ENCODE results near the gene KCNK17. TPM values are rescaled to one million over a fixed set of nuclear protein-coding genes. Genes with fewer than 3 reads are reported as not detected.

Gene KCNK17
- total and polyA plus RNA-seq, 4 donors = 2.6 to 6.0 (median 3.4) TPM

DNA sequence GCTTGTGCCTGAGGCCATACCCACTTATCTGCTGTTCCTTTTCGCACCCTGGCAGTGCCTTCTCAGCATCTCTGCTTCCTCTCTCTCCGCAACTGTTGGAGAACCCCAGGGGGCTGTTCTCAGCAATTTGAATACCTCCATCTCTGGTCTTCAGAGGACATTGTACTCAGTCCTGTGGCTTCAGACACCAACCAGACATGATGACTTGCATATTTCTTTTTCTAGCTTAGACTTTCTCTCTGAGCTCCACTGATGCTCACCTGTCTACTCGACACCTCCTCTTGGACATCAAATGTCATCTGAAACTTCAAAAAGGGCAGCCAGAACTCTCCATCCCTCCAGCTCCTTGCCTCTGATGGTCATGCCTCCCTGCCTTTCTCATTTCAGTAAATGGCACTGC, 27.1 kb upstream of the KCNK17 start:
- Histone ChIP-seq H3K9me3 (ENCODE audit: control insufficient read depth in 4 of 4, insufficient read depth in 3 of 4, low read length in 3 of 4) (no peaks in the 10 kb centered on the region), H3K9ac (ENCODE audit: insufficient read depth in 1 of 2, low read length in 2 of 2) (no peak overlapping the region), H3K27ac (ENCODE audit: low read depth in 1 of 2, low read length in 1 of 2) (no peak overlapping the region), H3K4me3 (no peak overlapping the region), H3K4me1 (ENCODE audit: control insufficient read depth in 5 of 5, insufficient read depth in 5 of 5, low read length in 5 of 5) (peaks cover 0 to 71% (median 28%) of the 10 kb centered on the region in 5 donors), H3K36me3 (ENCODE audit: control insufficient read depth in 4 of 4, insufficient read depth in 4 of 4, low read length in 4 of 4) (no peaks in the 10 kb centered on the region), H3K27me3 (ENCODE audit: control insufficient read depth in 3 of 3, insufficient read depth in 3 of 3, low read length in 2 of 3) (no peaks in the 10 kb centered on the region)
- ATAC-seq (ENCODE audit: insufficient read depth, low FRiP score) = no peak
- 80 to 82% methylated on average over 3 of the region's 3 CpGs for WGBS, 2 donors
- TF ChIP-seq, protein P1, sequence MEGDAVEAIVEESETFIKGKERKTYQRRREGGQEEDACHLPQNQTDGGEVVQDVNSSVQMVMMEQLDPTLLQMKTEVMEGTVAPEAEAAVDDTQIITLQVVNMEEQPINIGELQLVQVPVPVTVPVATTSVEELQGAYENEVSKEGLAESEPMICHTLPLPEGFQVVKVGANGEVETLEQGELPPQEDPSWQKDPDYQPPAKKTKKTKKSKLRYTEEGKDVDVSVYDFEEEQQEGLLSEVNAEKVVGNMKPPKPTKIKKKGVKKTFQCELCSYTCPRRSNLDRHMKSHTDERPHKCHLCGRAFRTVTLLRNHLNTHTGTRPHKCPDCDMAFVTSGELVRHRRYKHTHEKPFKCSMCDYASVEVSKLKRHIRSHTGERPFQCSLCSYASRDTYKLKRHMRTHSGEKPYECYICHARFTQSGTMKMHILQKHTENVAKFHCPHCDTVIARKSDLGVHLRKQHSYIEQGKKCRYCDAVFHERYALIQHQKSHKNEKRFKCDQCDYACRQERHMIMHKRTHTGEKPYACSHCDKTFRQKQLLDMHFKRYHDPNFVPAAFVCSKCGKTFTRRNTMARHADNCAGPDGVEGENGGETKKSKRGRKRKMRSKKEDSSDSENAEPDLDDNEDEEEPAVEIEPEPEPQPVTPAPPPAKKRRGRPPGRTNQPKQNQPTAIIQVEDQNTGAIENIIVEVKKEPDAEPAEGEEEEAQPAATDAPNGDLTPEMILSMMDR (IDR thresholded peaks at IDR 0.05; ENCODE audit: control extremely low read depth, extremely low read depth) = no peak
- no peak for DNase-seq

DNA sequence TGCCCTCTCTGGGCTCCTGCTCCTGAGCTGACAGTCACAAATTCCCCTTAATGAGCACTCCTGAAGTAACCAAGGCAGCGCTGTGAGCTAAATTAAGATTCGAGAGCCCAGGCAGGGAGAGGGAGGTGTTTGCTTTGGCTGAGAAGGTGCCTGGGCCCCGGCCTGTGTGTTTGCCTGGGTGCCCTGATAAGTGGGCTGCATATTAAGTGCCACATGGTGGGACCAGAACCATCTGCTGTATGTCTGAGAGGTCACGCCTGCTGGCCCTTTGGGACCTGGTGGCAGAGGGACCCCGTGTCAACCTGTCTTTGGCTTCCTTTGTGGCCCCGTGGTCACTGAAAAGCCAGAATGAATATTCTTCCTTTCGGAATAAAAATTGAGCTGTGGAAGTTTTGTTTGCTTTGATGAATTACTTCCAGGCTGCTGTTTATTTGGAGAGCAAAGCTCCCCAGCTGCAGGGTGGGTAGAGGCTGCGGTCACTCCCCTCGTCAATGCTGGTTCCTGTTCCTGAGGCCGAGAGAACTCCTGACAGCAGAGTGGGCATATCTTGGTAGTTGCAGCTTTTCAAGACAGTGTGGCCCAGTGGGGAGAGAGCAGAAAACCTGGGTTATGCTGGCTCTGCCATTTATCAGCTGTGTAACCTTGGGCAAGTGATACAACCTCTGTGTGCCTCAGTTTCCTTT, 25.8 kb upstream of the KCNK17 start:
- no peak overlapping the region for H3K4me3 ChIP-seq
- DNase-seq (peak; percentile 50 to 76 (median 61)), ATAC-seq (ENCODE audit: insufficient read depth, low FRiP score) (peak; percentile 7)
- H3K9me3 ChIP-seq (ENCODE audit: control insufficient read depth in 4 of 4, insufficient read depth in 3 of 4, low read length in 3 of 4) = no peaks in the 10 kb centered on the region
- TF ChIP-seq, protein P1 (IDR thresholded peaks at IDR 0.05; ENCODE audit: control extremely low read depth, extremely low read depth) = no peak
- peak overlapping the region in 1 of 2 donors; percentile 48 for H3K9ac ChIP-seq (ENCODE audit: insufficient read depth in 1 of 2, low read length in 2 of 2)
- WGBS, 2 donors = 19 to 20% methylated on average over 10 of the region's 10 CpGs
- H3K36me3 ChIP-seq (ENCODE audit: control insufficient read depth in 4 of 4, insufficient read depth in 4 of 4, low read length in 4 of 4) = no peaks in the 10 kb centered on the region
- H3K27me3 ChIP-seq (ENCODE audit: control insufficient read depth in 3 of 3, insufficient read depth in 3 of 3, low read length in 2 of 3) = no peaks in the 10 kb centered on the region
- peaks cover 0 to 64% (median 29%) of the 10 kb centered on the region in 5 donors for H3K4me1 ChIP-seq (ENCODE audit: control insufficient read depth in 5 of 5, insufficient read depth in 5 of 5, low read length in 5 of 5)
- H3K27ac ChIP-seq (ENCODE audit: low read depth in 1 of 2, low read length in 1 of 2) = peak overlapping the region in 1 of 2 donors; percentile 58

DNA sequence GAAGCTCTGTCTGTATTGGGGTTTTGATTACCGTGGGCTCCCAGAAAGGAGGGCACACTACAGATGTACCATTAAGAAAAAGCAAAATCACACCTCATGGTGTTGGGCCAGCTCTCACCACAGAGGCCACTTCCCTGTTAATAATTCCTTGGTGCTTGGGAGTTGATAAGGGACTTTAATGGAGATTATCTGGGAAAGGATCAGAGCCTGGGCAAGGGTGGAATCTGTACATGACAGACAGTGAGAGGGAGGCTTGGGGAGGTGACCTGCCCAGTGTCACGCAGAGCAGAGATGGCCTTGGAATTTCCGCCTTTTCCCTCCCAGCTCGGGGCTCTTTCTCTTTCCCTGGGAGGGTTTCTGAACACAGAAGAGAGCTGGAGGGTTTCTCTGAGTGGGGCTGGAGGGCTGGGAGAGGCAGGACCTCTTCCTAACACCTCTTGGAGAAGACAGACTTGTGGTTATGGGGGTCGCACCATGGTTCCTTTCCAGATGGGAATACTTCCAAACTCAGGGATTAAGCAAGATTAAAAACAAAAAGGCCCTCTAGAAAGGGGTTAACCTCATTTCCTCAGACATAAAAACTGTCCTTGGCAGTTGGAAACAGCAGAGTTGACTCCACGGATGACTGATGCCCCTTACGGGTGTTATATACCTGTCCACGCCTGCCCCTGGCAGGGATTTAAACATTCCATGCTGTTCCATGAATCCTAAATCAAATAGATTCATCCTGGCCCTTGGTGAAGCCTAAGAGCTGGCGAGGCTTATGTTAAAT, 25.1 kb upstream of the KCNK17 start:
- H3K9me3 ChIP-seq (ENCODE audit: control insufficient read depth in 4 of 4, insufficient read depth in 3 of 4, low read length in 3 of 4) = no peaks in the 10 kb centered on the region
- peaks cover 0 to 58% (median 24%) of the 10 kb centered on the region in 5 donors for H3K4me1 ChIP-seq (ENCODE audit: control insufficient read depth in 5 of 5, insufficient read depth in 5 of 5, low read length in 5 of 5)
- H3K27me3 ChIP-seq (ENCODE audit: control insufficient read depth in 3 of 3, insufficient read depth in 3 of 3, low read length in 2 of 3) = no peaks in the 10 kb centered on the region
- no peaks in the 10 kb centered on the region for H3K36me3 ChIP-seq (ENCODE audit: control insufficient read depth in 4 of 4, insufficient read depth in 4 of 4, low read length in 4 of 4)
- H3K27ac ChIP-seq (ENCODE audit: low read depth in 1 of 2, low read length in 1 of 2) = peak overlapping the region in 1 of 2 donors; percentile 58
- TF ChIP-seq, protein P1 (IDR thresholded peaks at IDR 0.05; ENCODE audit: control extremely low read depth, extremely low read depth) = no peak
- H3K9ac ChIP-seq (ENCODE audit: insufficient read depth in 1 of 2, low read length in 2 of 2) = no peak overlapping the region
- no peak overlapping the region for H3K4me3 ChIP-seq
- 44 to 55% methylated on average over 9 of the region's 9 CpGs for WGBS, 2 donors
- ATAC-seq (ENCODE audit: insufficient read depth, low FRiP score) (no peak), DNase-seq (peak; percentile 50 to 71 (median 64))

Measured in lung (tissue), 12 donors.